Pancreas (tissue), 10 donors: Measurements from ENCODE around the gene PIP5K1C. TPM values are rescaled to one million over a fixed set of nuclear protein-coding genes. Genes with fewer than 3 reads are reported as not detected.

ENCODE experiments used
- ATAC-seq, 4 donors: fragments of 200-7000 bp; cut with Tn5 transposase; one replicate each; pipeline versions ENCODE4 v1.8.0 to v1.9.1; 2020; ENCODE audit warnings: mild to moderate bottlenecking in 4 of 4, moderate library complexity in 4 of 4
- DNase-seq, 6 donors: peaks; one replicate each; pipeline ENCODE4 v3.0.0-alpha.2; 2020
- FAIRE-seq: peaks from 2 replicates; lab custom pipeline; 2012; peaks lifted over from hg19 to GRCh38; lab: Jason Lieb, UNC
- H3K27ac ChIP-seq, 4 donors: fragments of 200-600 bp; sonication (generic); 1 replicate in 3 of 4; 2 replicates in 1 of 4; pipeline versions ENCODE4 v1.5.0 to v1.8.0; 2020
- H3K27me3 ChIP-seq, 4 donors: fragments of 200-600 bp; one replicate each; pipeline ENCODE4 v1.8.0; 2021
- H3K36me3 ChIP-seq, 3 donors: fragments of 200-600 bp; sonication (generic) in 1 of 3; one replicate each; pipeline versions ENCODE4 v1.5.0 to v1.8.0; 2020 to 2021
- H3K4me1 ChIP-seq, 3 donors: fragments of 200-600 bp; one replicate each; pipeline ENCODE4 v1.8.0; 2021
- H3K4me3 ChIP-seq, 4 donors: fragments of 200-600 bp; sonication (generic) in 2 of 4; one replicate each; pipeline versions ENCODE4 v1.5.0 to v1.8.0; 2020 to 2021
- H3K9me3 ChIP-seq, 4 donors: fragments of 200-600 bp; one replicate each; pipeline ENCODE4 v1.8.0; 2021
- WGBS, 2 donors: extraction: QIAGEN DNeasy Blood & Tissue Kit; methylation state at CpG; one replicate each; pipeline ENCODE4 v1.1.7; 2013; 5-methylcytosine and 5-hydroxymethylcytosine counted together
- intact Hi-C, 3 donors: fragments of 100-400 bp; cut with DNase I; formaldehyde crosslinking; loops; one replicate each; pipeline versions ENCODE4 v1.11.1 to v1.14.2; 2022
- polyA plus RNA-seq, 2 donors: library from polyadenylated mRNA; stranded (reverse); fragments of 200-250 nt; gene quantifications; one replicate each; pipeline ENCODE4 v1.2.3, GENCODE V29; 2013
- total RNA-seq, 6 donors: library from RNA; stranded (reverse); fragmentation: NEBNext Ultra II Directional in 4 of 6; extraction: Animal tissue kit (Norgen Biotek cat#: 25700) in 4 of 6; gene quantifications; one replicate each; pipeline versions ENCODE4 v1.2.1 to v1.2.4, GENCODE V29; 2021 to 2023
- TF ChIP-seq, protein P1 (sequence below), 4 donors: fragments of 200-600 bp; sonication (generic) in 3 of 4; IDR thresholded peaks; one replicate each; pipeline versions ENCODE4 v1.5.0 to v1.8.0; 2021; ENCODE audit warnings: antibody characterized with exemption in 4 of 4
- donor health status: healthy with polysubstance abuse.
- donor health status: DM: no; HTN: no; CAD: no; lungs with moderate emphysema.
- donor health status: DM: no; HTN: no; CAD: no.
- donor health status: control.
- donor health status: control.
- donor health status: Bipolar disorder and iron deficiency.
- donor health status: DM: yes; HTN: yes; CAD: no.
- donor health status: DM: no; HTN: no; CAD: no.
- donor health status: DM: no; HTN: no; CAD: no.
- donor health status: DM: yes; HTN: yes; CAD: no.

PIP5K1C gene
- total and polyA plus RNA-seq, 8 donors: 12.9 to 24.8 (median 14.9) TPM

- TF ChIP-seq, protein P1, sequence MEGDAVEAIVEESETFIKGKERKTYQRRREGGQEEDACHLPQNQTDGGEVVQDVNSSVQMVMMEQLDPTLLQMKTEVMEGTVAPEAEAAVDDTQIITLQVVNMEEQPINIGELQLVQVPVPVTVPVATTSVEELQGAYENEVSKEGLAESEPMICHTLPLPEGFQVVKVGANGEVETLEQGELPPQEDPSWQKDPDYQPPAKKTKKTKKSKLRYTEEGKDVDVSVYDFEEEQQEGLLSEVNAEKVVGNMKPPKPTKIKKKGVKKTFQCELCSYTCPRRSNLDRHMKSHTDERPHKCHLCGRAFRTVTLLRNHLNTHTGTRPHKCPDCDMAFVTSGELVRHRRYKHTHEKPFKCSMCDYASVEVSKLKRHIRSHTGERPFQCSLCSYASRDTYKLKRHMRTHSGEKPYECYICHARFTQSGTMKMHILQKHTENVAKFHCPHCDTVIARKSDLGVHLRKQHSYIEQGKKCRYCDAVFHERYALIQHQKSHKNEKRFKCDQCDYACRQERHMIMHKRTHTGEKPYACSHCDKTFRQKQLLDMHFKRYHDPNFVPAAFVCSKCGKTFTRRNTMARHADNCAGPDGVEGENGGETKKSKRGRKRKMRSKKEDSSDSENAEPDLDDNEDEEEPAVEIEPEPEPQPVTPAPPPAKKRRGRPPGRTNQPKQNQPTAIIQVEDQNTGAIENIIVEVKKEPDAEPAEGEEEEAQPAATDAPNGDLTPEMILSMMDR (IDR thresholded peaks at IDR 0.05): no peak
- H3K4me1 ChIP-seq: peaks cover 0 to 7% (median 0%) of the 10 kb centered on the region in 3 donors
- no peak for DNase-seq
- no peak for FAIRE-seq
- H3K27ac ChIP-seq: no peak overlapping the region
- 70 to 92% methylated on average over 4 of the region's 4 CpGs for WGBS, 2 donors
- H3K27me3 ChIP-seq: no peaks in the 10 kb centered on the region
- intact Hi-C loops: loop anchor here in 1 of 3 donors (5.0 kb wide), 1 partner anchor 53 kb away; no protein-coding TSS in a partner anchor
- H3K36me3 ChIP-seq: no peaks in the 10 kb centered on the region
- no peak overlapping the region for H3K4me3 ChIP-seq
- no peaks in the 10 kb centered on the region for H3K9me3 ChIP-seq
- ATAC-seq: no peak
These were observed 19.6 kb upstream of the PIP5K1C start for GRCh38 chr19:3719868-3720267.

DNA sequence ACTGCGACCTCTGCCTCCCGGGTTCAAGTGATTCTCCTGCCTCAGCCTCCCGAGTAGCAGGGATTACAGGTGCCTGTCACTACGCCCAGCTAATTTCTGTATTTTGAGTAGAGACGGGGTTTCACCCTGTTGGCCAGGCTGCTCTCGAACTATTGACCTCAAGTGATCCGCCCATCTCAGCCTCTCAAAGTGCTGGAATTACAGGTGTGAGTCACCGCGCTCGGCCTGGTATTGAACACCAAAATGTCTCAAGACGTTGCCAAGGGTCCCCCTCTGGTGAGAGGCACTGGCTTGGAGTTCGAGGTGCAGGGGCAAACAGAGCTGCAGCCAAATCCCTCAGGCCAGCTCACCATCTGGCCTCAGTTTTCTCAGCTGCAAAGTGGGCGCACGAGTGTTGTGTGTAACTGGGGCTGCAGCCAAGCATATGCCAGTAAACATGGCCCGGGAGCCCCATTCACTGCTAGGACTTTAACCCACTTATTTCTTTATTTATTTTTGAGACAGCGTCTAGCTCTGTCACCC is 15.9 kb upstream of the PIP5K1C start:
- no peak for FAIRE-seq
- ATAC-seq: no peak

DNA sequence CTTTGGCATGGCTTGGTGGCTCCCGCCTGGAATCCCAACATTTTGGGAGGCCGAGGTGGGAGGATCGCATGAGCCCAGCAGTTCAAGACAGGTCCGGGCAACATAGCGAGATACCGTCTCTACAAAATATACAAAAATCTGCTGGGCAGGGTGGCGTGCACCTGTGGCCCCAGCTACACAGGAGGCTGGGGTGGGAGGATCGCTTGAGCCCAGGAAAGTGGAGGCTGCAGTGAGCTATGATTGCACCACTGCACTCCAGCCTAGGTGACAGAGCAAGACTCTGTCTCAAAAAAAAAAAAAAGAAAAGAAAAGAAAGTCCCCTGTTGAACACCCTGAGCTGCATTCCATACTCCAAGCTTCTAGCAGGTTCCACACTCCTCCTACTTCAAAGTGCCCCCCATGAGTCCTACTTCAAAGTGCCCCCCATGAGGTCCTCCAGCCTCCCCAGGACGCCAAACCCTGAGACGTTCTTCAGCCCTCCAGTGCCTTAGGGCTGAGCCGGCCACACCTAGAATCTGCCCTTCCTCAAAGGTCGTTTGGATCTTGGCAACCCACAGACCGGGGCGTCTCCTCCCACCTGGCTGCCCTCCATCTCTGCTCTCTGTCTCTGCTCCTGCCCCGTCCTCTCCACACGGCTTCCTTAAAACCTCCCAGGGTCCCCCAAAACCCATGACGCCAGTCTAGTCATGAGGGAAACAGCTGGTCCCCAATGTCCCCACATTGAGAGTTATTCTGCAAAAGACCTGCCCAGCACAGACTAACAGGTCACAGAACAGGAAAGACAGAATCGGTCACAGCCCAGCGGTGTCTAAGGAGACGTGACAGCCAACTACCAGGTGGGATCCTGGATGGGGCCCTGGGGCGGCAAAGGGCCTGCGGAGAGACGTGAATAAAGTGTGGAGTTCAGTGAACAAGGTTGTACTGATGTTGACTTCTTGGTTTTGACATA is 12.7 kb upstream of the PIP5K1C start:
- FAIRE-seq (no peak), DNase-seq (peak in 1 of 6 donors; percentile 56), ATAC-seq (peak; percentile 15 to 39 (median 30))
- intact Hi-C loops: no loop called here
- WGBS, 2 donors: 34% methylated on average over 23 of the region's 23 CpGs
- TF ChIP-seq, protein P1 (IDR thresholded peaks at IDR 0.05): no peak
- no peaks in the 10 kb centered on the region for H3K27me3 ChIP-seq
- H3K36me3 ChIP-seq: no peaks in the 10 kb centered on the region
- H3K4me3 ChIP-seq: no peak overlapping the region
- H3K9me3 ChIP-seq: no peaks in the 10 kb centered on the region
- peaks cover 0 to 7% (median 6%) of the 10 kb centered on the region in 3 donors for H3K4me1 ChIP-seq
- H3K27ac ChIP-seq: peak overlapping the region in 3 of 4 donors; percentile 42 to 69 (median 55)

More for the DNA sequence above, 15.9 kb upstream of the PIP5K1C start:
- Histone ChIP-seq H3K27ac (no peak overlapping the region), H3K4me3 (no peak overlapping the region), H3K9me3 (no peaks in the 10 kb centered on the region), H3K36me3 (no peaks in the 10 kb centered on the region), H3K4me1 (peaks cover 0 to 10% (median 0%) of the 10 kb centered on the region in 3 donors), H3K27me3 (no peaks in the 10 kb centered on the region)
- TF ChIP-seq, protein P1 (IDR thresholded peaks at IDR 0.05): no peak
- DNase-seq: no peak
- intact Hi-C loops: loop anchor here in 1 of 3 donors (5.0 kb wide), 1 partner anchor 49 kb away; no protein-coding TSS in a partner anchor
- 77 to 85% methylated on average over 16 of the region's 16 CpGs for WGBS, 2 donors

DNA sequence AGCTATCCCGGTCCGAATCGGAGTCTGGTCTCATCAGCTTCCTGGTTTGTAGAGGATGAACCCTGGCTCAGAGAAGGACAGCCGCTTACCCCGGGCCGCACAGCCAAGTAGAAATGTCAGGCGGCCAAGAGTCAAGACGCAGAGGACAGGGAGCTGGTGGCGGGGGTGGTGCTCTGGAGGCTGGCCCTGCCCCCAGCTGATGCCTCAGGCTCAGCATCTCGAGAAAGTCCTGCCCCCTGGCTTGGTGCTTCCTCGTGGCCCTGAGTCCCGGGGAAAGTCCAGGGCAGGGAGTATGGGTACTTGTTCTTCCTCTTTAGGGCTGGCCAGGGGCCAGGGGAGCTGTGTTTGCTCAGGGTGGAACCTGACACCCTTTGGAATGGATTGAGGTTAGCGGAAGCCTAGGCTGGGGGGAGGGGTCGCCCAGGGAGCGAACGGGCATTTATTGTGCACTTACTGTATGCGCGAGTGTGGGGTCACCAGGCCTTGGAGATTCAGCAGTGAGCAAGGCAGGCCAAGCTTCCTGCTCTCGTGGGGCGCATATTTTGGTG is 10.1 kb upstream of the PIP5K1C start:
- Histone ChIP-seq H3K27me3 (no peaks in the 10 kb centered on the region), H3K27ac (peak overlapping the region in 2 of 4 donors; percentile 86 to 89), H3K9me3 (no peaks in the 10 kb centered on the region), H3K4me1 (peaks cover 0 to 7% (median 6%) of the 10 kb centered on the region in 3 donors), H3K4me3 (peak overlapping the region in 1 of 4 donors; percentile 1), H3K36me3 (no peaks in the 10 kb centered on the region)
- FAIRE-seq (no peak), DNase-seq (peak; percentile 91 to 98 (median 94)), ATAC-seq (peak; percentile 81 to 89 (median 86))
- TF ChIP-seq, protein P1 (IDR thresholded peaks at IDR 0.05): no peak
- 13% methylated on average over 20 of the region's 20 CpGs for WGBS, 2 donors
- intact Hi-C loops: no loop called here
